Esophagus squamous epithelium (tissue), 5 donors: ENCODE results near the gene GBGT1. TPM values are rescaled to one million over a fixed set of nuclear protein-coding genes. Genes with fewer than 3 reads are reported as not detected.

Source experiments
- DNase-seq: peaks from one replicate; lab custom pipeline; 2025; lab: John Stamatoyannopoulos, UW
- H3K27ac ChIP-seq, 4 donors: fragments of 200-600 bp; sonication (generic); one replicate each; pipeline ENCODE4 v1.5.1; 2016 to 2019; ENCODE audit warnings: mild to moderate bottlenecking in 1 of 4
- H3K27me3 ChIP-seq, 4 donors: fragments of 200-600 bp; sonication (generic); 1 replicate in 3 of 4; 2 replicates in 1 of 4; pipeline versions ENCODE4 v1.5.1 to v1.6.0; 2017 to 2021; ENCODE audit warnings: antibody characterized with exemption in 1 of 4
- H3K36me3 ChIP-seq, 3 donors: fragments of 200-600 bp; sonication (generic); one replicate each; pipeline ENCODE4 v1.5.1; 2016 to 2019
- H3K4me1 ChIP-seq, 3 donors: fragments of 200-600 bp; sonication (generic); one replicate each; pipeline ENCODE4 v1.5.1; 2017 to 2019
- H3K4me3 ChIP-seq, 4 donors: fragments of 200-600 bp; sonication (generic); 1 replicate in 3 of 4; 2 replicates in 1 of 4; pipeline ENCODE4 v1.5.1; 2016 to 2019; ENCODE audit warnings: mild to moderate bottlenecking in 2 of 4, moderate library complexity in 1 of 4
- H3K9me3 ChIP-seq, 3 donors: fragments of 200-600 bp; sonication (generic); one replicate each; pipeline ENCODE4 v1.5.1; 2016 to 2019
- POLR2A ChIP-seq, 4 donors: fragments of 450-650 bp; IDR thresholded peaks; one replicate each; pipeline ENCODE4 v1.6.1; 2017; ENCODE audit warnings: antibody characterized with exemption in 4 of 4, mild to moderate bottlenecking in 4 of 4, moderate library complexity in 3 of 4
- WGBS, 2 donors: methylation state at CpG; one replicate each; pipeline ENCODE4 v1.1.5; 2018; 5-methylcytosine and 5-hydroxymethylcytosine counted together
- intact Hi-C: fragments of 100-400 bp; cut with DNase I; formaldehyde crosslinking; loops from one replicate; pipeline ENCODE4 v1.15.0; 2022
- total RNA-seq, 4 donors: library from RNA; depleted of rRNA; stranded (reverse); fragments of >200 nt; gene quantifications; one replicate each; pipeline ENCODE4 v1.1.0, GENCODE V29; 2016
- TF ChIP-seq, protein P1 (sequence below), 6 experiments: fragments of 450-650 bp in 4 of 6; fragments of 200-600 bp in 2 of 6; sonication (generic) in 2 of 6; IDR thresholded peaks; one replicate each; pipeline ENCODE4 v1.5.1; 2016 to 2019; ENCODE audit warnings: antibody characterized with exemption in 6 of 6, mild to moderate bottlenecking in 4 of 6, moderate library complexity in 4 of 6
- donor health status: DM: yes; HTN: yes; CAD: no.

GBGT1 gene
- total RNA-seq, 4 donors from 2014 or later: 3.0 to 8.8 (median 3.8) TPM

DNA sequence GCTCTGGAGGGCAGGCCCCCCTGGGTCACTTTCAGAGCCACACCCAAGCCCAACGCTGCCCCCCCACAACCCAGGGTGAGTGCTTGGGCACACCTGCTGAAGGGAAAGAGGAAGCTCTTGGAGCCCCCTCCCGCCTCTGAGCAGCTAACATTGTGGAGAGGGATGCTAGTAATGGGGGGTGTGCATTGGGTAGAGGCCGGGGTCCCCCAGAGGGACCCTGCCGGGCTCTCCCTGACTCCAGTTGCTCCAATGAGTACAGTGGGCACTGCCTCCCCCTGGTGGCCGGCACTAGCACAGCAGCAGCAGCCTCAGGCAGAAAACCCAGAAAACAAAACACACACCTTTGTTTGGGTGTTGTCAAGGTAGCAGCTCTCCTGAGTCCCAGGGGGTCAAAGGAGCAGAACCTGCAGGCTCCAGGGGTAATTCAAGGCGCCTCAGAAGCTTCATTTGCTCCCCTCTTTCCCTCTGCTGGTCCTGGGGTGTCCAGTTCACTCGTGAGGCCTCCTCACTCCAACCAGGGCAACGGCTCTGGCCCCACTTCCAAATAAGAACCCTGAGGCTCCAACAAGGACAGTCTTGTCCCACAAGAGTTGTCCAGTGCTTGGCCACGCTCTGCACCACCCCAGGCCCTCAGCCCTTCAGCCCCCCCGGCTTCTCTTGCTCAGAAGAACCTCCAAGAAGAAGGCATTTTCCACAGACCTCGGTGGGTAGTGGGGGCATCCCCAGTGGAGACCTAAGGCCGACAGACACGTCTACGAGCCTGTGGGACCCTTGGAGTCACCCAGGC lies 16.1 kb downstream of the GBGT1 start:
- no peaks in the 10 kb centered on the region for H3K36me3 ChIP-seq
- TF ChIP-seq, protein P1, sequence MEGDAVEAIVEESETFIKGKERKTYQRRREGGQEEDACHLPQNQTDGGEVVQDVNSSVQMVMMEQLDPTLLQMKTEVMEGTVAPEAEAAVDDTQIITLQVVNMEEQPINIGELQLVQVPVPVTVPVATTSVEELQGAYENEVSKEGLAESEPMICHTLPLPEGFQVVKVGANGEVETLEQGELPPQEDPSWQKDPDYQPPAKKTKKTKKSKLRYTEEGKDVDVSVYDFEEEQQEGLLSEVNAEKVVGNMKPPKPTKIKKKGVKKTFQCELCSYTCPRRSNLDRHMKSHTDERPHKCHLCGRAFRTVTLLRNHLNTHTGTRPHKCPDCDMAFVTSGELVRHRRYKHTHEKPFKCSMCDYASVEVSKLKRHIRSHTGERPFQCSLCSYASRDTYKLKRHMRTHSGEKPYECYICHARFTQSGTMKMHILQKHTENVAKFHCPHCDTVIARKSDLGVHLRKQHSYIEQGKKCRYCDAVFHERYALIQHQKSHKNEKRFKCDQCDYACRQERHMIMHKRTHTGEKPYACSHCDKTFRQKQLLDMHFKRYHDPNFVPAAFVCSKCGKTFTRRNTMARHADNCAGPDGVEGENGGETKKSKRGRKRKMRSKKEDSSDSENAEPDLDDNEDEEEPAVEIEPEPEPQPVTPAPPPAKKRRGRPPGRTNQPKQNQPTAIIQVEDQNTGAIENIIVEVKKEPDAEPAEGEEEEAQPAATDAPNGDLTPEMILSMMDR (IDR thresholded peaks at IDR 0.05): peak; percentile 95 to 99 (median 98)
- no peak for TF ChIP-seq POLR2A (IDR thresholded peaks at IDR 0.05)
- no peak for DNase-seq
- intact Hi-C loops: loop anchor here (5.0 kb wide), 1 partner anchor 105 kb away; no protein-coding TSS in a partner anchor
- H3K4me1 ChIP-seq: peaks cover 44 to 85% (median 45%) of the 10 kb centered on the region in 3 donors
- WGBS, 2 donors: 11 to 18% methylated on average over 9 to 11 of the region's 14 CpGs
- H3K27me3 ChIP-seq: no peaks in the 10 kb centered on the region
- H3K27ac ChIP-seq: peak overlapping the region; percentile 96 to 97 (median 97)
- peak overlapping the region; percentile 71 to 91 (median 76) for H3K4me3 ChIP-seq
- no peaks in the 10 kb centered on the region for H3K9me3 ChIP-seq

- no peaks in the 10 kb centered on the region for H3K36me3 ChIP-seq
- peaks cover 51 to 85% (median 52%) of the 10 kb centered on the region in 3 donors for H3K4me1 ChIP-seq
- no peaks in the 10 kb centered on the region for H3K27me3 ChIP-seq
- H3K9me3 ChIP-seq: no peaks in the 10 kb centered on the region
- WGBS, 2 donors: 62 to 73% methylated on average over 5 to 6 of the region's 7 CpGs
- TF ChIP-seq POLR2A (IDR thresholded peaks at IDR 0.05): no peak
- TF ChIP-seq, protein P1 (IDR thresholded peaks at IDR 0.05): no peak
- H3K27ac ChIP-seq: peak overlapping the region in 3 of 4 donors; percentile 97
- DNase-seq: no peak
- intact Hi-C loops: loop anchor here (5.0 kb wide), 1 partner anchor 105 kb away; no protein-coding TSS in a partner anchor
- H3K4me3 ChIP-seq: peak overlapping the region in 3 of 4 donors; percentile 71 to 91 (median 76)
Measured at GRCh38 chr9:133146746-133147411, 16.8 kb downstream of the GBGT1 start.

- DNase-seq: no peak
- Histone ChIP-seq H3K4me3 (peak overlapping the region in 2 of 4 donors; percentile 43 to 65), H3K27ac (peak overlapping the region; percentile 53 to 83 (median 82)), H3K27me3 (no peaks in the 10 kb centered on the region), H3K9me3 (no peaks in the 10 kb centered on the region), H3K4me1 (peaks cover 62 to 94% (median 65%) of the 10 kb centered on the region in 3 donors), H3K36me3 (no peaks in the 10 kb centered on the region)
- TF ChIP-seq, protein P1 (IDR thresholded peaks at IDR 0.05): no peak
- TF ChIP-seq POLR2A (IDR thresholded peaks at IDR 0.05): no peak
- intact Hi-C loops: loop anchor here (2.0 to 5.0 kb wide), 3 partner anchors 42 to 103 kb away; no protein-coding TSS in a partner anchor
- 61 to 68% methylated on average over 15 to 17 of the region's 19 CpGs for WGBS, 2 donors
Measured at GRCh38 chr9:133144904-133145851, 18.5 kb downstream of the GBGT1 start.

GRCh38 chr9:133144142-133144903 lies 19.4 kb downstream of the GBGT1 start:
- peak; percentile 58 for DNase-seq
- TF ChIP-seq, protein P1 (IDR thresholded peaks at IDR 0.05): peak; percentile 98 to 100 (median 99)
- TF ChIP-seq POLR2A (IDR thresholded peaks at IDR 0.05): peak in 1 of 4 donors; percentile 36
- Histone ChIP-seq H3K9me3 (no peaks in the 10 kb centered on the region), H3K4me3 (peak overlapping the region; percentile 18 to 65 (median 42)), H3K27ac (peak overlapping the region; percentile 53 to 83 (median 82)), H3K4me1 (peaks cover 61 to 94% (median 62%) of the 10 kb centered on the region in 3 donors), H3K27me3 (no peaks in the 10 kb centered on the region), H3K36me3 (no peaks in the 10 kb centered on the region)
- intact Hi-C loops: loop anchor here (2.0 to 5.0 kb wide), 2 partner anchors 42 to 92 kb away; no protein-coding TSS in a partner anchor
- 4 to 6% methylated on average over 21 to 25 of the region's 52 CpGs for WGBS, 2 donors
